NCI-H1436 (cell line): ENCODE measurements around the gene KCNH8.
"Not testable (repeated sequence)": the region's sequence is repeated elsewhere in the genome, so short reads cannot be mapped to it uniquely, and the experiment has no call there.

Experiments used
- DNase-seq: peaks from one replicate; lab custom pipeline; 2025; lab: John Stamatoyannopoulos, UW

KCNH8 gene

GRCh38 chr3:19173945-19174344, 25.6 kb downstream of the KCNH8 start:
- no peak for DNase-seq

DNA sequence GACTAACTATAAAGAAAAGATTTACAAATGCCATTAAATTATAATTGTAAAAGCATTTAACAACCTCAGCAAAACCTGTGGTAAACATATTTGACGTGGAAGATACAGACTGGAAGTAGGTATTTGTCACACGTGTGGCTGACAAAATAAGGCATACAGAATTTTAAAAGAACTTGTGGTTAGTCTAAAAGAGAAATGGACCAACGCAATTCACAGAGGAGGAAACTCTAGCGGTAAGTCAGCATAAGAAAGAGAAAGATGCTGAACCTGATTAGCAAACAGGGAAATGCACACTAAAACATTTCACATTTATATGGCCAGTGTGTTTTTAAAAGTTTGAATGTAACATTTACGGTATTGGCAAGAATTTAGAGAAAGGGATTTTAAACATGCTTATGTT, 35.3 kb downstream of the KCNH8 start:
- no peak for DNase-seq

DNA sequence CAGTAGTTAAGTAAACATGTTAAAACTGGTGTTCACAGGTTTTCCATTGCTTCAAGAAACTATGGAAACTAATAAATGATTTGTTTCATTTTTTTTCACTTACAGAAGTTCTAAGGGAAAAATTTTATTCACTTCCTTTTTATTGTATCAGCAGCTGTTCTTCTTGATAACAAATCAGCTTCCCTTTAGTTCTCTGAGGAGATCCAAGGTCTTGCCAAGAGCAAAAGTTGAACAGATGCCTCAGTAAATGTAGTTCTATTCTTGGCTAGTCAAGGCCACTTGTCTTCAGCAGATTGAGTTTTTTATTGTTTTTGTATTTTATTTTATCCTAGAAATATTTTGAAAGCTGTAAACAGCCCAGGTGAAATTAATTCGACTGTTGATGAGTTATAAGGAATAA, 41.8 kb downstream of the KCNH8 start:
- no peak for DNase-seq

DNA sequence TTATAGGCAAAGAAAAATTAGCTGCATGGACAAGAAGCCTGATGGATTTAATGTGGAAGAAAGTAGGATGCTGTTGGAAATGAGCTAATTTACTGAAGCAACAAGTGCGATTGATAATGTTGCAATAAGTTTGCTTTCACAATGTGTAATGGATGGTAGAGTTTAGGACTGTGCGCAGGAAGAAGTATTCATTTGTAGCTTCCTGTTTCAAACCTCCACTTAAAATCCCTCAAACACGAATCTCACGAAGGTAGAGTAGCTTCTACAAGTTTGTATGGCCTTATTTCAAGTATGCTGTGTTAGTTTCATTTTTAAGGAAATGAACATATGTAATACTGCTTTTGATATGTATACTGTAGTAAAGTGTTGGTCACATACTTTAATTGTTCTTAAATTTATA, 42.3 kb downstream of the KCNH8 start:
- no peak for DNase-seq

- no peak for DNase-seq
These were observed 50.8 kb downstream of the KCNH8 start for GRCh38 chr3:19199131-19199530.

DNA sequence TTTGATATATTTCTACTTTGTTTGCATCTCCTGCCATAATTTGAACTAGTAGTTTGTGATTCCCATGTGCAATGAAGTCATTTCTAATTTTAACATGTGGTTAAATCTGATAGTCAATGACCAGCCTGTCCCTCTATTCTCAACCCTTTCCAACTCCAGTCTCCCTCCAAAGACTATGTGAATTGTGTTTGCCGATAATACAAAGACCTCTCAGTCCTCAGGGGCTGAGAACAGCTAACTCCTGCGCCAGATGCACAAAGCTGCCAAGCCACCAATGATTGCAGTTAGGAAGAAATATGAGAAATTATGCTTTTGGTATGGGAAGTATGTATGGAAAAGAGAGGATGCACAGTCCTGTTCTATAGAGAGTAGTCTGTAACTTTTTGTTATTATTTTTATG, 54.0 kb downstream of the KCNH8 start:
- no peak for DNase-seq

DNA sequence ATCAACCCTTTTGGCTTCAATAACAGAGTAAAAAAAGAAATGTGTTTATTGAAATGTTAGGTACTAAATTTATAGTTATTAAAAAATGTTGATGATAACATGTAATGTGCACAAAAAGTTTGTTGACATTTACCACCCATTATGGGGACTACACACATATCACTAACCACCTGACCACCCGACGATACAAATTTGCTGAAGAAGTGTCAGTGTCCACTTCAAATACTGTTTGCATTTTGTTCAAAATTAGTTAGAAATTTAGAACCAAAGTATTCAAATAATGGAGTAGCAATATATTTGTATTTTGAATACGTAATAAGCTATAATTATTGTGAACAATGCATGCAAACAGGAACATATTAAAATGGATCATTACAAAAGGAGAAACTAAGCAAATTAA, 54.4 kb downstream of the KCNH8 start:
- no peak for DNase-seq

- no peak for DNase-seq
These were observed 58.2 kb downstream of the KCNH8 start for GRCh38 chr3:19206540-19206939.

DNA sequence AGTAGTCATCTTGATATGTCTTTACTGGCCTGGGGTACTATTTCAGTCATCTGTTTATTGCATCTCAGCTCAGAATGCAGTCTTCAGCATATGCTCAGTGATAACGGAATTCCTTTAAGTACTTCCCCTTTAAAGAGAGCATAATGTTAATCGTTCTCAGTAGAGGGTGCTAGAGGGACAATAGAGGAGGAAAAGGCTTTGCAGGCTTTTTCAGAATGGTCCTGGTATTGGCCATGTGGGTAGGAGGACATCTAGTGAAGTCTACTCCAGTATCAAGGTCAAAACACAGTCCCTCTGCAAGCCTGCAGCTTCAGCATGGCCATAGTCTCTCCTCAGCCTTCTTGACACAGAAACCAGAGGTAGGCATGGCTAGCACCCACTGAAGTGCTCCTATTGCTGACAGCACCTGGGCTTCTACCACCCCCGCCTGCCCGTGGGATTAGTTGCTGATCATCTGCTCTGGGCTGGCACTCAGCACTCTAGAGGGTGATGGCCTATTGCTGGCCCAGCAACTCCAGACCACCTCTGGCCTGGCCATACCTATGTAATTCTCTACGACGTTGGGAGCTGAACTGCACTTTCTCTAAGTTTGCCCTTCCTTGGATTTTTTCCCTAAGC, 65.4 kb downstream of the KCNH8 start:
- no peak for DNase-seq

GRCh38 chr3:19215427-19215826, 67.1 kb downstream of the KCNH8 start:
- no peak for DNase-seq

GRCh38 chr3:19216669-19217337, 68.5 kb downstream of the KCNH8 start:
- DNase-seq, result no peak

DNA sequence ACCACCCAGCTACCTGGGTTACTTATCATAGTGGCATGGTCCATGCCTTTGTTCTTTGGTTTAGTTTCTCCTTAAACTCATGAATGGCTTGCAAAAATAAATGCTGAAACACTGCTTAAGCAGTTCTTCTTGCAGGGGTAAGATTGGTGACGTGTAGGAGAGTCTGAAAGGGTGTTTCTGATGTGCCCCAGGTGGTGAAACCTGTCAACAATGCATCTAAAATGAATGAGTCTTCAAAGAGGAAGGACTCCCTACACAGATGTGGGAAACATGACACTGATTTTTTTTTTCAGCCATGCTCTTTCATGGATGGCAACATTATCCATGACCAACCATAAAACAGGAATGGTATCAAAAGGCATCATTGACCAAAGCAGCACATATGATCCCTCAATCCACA, 72.0 kb downstream of the KCNH8 start:
- DNase-seq, result no peak

DNA sequence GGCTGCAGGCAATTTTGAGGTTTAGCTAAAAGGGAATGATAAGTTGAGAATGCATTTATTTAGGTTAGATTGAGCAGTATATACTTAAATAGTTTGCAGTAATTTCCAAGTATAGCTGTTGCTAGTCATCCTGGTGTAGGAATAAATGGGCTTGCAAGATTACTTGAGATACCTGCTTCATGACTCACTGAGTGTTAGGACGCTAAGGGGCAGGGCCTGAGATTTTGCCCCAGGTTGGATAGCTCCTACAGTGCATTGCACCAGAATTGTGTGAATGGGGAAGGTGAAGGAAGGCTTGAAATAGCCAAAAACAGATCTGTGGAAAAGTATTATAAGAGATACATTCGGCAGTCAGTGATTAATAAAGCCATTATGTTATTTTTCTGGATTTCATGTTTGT, 72.8 kb downstream of the KCNH8 start:
- DNase-seq, result no peak

GRCh38 chr3:19226479-19226878, 78.2 kb downstream of the KCNH8 start:
- no peak for DNase-seq

GRCh38 chr3:19228167-19228566, 79.9 kb downstream of the KCNH8 start:
- no peak for DNase-seq

- DNase-seq, result no peak
These were observed 80.8 kb downstream of the KCNH8 start for GRCh38 chr3:19229086-19229485.

DNA sequence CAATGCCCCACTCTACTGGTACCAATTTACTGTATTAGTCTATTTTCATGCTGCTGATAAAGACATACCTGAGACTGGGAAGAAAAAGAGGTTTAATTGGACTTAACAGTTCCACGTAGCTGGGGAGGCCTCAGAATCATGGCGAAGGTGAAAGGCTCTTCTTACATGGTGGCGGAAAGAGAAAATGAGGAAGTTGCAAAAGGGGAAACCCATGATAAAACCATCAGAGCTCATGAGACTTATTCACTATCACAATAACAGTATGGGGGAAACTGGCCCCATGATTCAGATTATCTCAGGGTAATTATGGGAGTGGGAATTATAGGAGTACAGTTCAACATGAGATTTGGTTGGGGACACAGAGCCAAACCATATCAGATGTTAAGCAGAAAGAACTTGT, 81.6 kb downstream of the KCNH8 start:
- DNase-seq, result not testable (repeated sequence)

- no peak for DNase-seq
These were observed 83.6 kb downstream of the KCNH8 start for GRCh38 chr3:19231792-19232461.

DNA sequence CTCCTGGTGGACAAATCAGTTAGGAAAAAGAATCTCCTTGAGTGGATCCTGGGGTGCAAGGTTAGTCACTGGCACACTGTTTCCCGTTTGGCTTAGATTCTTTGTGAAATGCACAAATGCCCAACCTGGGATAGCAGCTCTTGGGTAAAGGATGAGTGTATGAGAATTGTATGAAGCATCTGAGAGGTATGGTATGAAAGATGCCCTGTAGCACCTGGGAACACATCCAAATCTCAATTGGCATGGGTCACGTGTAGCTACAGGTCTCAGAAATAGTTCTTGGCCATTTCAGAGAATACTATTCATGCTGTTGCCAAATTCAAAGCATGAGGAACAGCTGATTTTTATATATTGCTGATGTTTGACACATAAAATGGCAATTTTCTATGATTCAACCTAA, 84.3 kb downstream of the KCNH8 start:
- DNase-seq, result no peak

GRCh38 chr3:19233882-19234784, 85.8 kb downstream of the KCNH8 start:
- DNase-seq, result not testable (repeated sequence)

GRCh38 chr3:19248143-19248542, 99.8 kb downstream of the KCNH8 start:
- DNase-seq, result no peak

DNA sequence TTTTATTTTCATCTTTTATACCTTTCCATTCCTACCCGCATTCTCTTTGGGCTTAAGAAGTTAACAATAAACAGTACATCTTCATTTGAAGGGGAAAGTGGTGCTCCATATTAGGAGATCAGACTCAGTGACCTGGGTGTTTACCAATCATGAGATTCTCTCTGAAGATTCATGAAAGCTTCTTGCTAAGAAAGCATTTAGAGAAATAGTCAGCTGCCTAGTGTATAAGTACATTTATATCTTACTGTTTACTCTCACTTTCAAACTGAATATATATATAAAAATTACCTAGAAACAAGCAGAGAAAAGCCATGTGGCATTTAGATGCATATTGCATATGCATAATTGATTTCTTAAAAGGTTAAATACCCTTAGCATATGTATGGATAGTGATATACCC, 100.5 kb downstream of the KCNH8 start:
- no peak for DNase-seq
